Mesodermal cell (in vitro differentiated cells): ENCODE results near the gene PEX11G. TPM values are rescaled to one million over a fixed set of nuclear protein-coding genes. Genes with fewer than 3 reads are reported as not detected.

Source experiments
- H3K27ac ChIP-seq: 2 replicates; pipeline ENCODE4 v1.7.0; 2013; ENCODE audit warnings: mild to moderate bottlenecking, low read depth, low read length, moderate library complexity; ENCODE audit not compliant: severe bottlenecking
- H3K36me3 ChIP-seq: 2 replicates; pipeline ENCODE4 v1.7.1; 2013; ENCODE audit warnings: mild to moderate bottlenecking, low read length, moderate library complexity; ENCODE audit not compliant: control insufficient read depth, insufficient read depth
- H3K4me1 ChIP-seq: one replicate; pipeline ENCODE4 v1.7.1; 2013; ENCODE audit warnings: mild to moderate bottlenecking, low read length; ENCODE audit not compliant: insufficient read depth, control insufficient read depth, poor library complexity, severe bottlenecking
- H3K4me3 ChIP-seq: 2 replicates; pipeline ENCODE4 v1.7.0; 2013; ENCODE audit warnings: low read length, control low read depth, mild to moderate bottlenecking; ENCODE audit not compliant: insufficient read depth, poor library complexity, severe bottlenecking; ENCODE audit errors: extremely low read depth
- H3K9me3 ChIP-seq: 2 replicates; pipeline ENCODE4 v1.7.1; 2013; ENCODE audit warnings: mild to moderate bottlenecking, low read length, moderate library complexity; ENCODE audit not compliant: control insufficient read depth
- WGBS, 2 experiments: methylation state at CpG; one replicate each; pipeline ENCODE4 v1.1.5; 2013; ENCODE audit warnings: missing lambda C conversion rate in 2 of 2; ENCODE audit not compliant: insufficient coverage in 2 of 2; 5-methylcytosine and 5-hydroxymethylcytosine counted together
- polyA plus RNA-seq, 2 experiments: library from polyadenylated mRNA; stranded (reverse); fragments of 50-300 nt; gene quantifications; one replicate each; pipeline ENCODE4 v1.2.3, GENCODE V29; 2013

The PEX11G gene
- polyA plus RNA-seq (2013, experiment 1 of 2), result 1.1 TPM
- 1.4 TPM for polyA plus RNA-seq (2013, experiment 2 of 2)

DNA sequence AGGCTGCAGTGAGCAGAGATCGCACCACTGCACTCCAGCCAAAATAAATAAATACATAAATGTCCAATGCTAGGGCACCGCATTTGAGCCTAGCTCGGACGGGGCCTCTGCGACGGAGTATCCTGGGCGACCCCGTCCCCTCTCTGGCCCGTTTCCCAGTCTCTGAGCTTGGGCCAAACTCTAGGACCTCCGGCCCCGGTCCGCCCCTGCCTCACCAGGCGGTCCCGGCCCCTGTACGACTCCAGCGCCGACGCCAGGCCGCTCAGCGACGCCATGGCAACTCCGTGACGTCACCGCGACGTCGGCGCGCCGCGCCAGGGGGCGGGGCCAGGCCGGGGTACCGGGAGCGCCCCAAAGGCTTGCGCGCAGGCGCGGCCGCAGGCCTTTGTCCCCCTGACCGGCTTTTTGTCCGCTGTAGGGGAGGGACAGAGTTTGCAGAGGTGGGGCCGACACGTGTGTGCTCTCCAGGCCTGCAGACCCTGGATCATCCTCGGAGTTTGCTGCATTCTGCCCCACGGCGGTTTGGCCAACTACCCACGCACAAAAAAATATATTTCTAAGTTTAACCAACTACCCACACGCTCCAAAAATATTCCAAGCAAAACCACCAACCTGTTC lies at the start of gene PEX11G:
PEX11G (minus strand) TSS at position 300 of the 618 bp plus-strand sequence; CDS start at position 275, 25 bp downstream.
- WGBS, 2 experiments, result 8 to 13% methylated on average over 35 to 37 of the region's 49 CpGs
- Histone ChIP-seq H3K27ac (peak within 1 kb of the TSS; percentile 67), H3K4me1 (peaks cover 7% of the 10 kb centered on the region), H3K36me3 (no peaks in the 10 kb centered on the region), H3K4me3 (peak within 1 kb of the TSS; percentile 39), H3K9me3 (no peaks in the 10 kb centered on the region)

DNA sequence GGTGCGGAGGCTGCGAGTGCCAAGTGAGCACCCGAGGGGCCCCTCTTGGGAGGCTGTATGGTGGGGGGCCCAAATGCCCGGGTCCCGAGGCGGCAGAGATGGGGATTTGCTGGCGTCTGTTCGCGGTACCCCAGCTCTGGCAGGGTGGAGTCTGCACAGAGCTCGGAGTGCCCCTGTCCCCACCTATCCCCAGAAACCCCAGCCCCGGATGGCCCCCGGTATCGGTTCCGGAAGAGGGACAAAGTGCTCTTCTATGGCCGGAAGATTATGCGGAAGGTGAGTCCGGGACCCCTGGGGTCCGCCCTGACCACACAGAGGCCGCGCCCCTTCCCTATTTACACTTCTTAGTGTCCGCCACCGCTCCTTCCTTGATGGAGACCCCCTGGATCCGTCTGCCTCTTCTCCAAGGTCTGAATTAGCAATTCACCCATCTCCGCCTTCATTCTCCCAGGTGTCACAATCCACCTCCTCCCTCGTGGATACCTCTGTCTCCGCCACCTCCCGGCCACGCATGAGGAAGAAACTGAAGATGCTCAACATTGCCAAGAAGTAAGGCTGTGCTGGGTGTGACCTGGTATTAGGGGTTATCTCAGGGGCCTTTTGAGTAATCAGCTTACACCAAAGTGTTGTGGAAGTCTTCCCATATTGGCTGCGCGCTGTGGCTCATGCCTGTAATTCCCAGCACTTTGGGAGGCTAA lies 47.3 kb upstream of the PEX11G start:
- Histone ChIP-seq H3K9me3 (no peaks in the 10 kb centered on the region), H3K4me3 (peak overlapping the region; percentile 84), H3K4me1 (peaks cover 13% of the 10 kb centered on the region), H3K27ac (no peak overlapping the region), H3K36me3 (peaks cover 57% of the 10 kb centered on the region)
- 36 to 42% methylated on average over 20 to 25 of the region's 30 CpGs for WGBS, 2 experiments

DNA sequence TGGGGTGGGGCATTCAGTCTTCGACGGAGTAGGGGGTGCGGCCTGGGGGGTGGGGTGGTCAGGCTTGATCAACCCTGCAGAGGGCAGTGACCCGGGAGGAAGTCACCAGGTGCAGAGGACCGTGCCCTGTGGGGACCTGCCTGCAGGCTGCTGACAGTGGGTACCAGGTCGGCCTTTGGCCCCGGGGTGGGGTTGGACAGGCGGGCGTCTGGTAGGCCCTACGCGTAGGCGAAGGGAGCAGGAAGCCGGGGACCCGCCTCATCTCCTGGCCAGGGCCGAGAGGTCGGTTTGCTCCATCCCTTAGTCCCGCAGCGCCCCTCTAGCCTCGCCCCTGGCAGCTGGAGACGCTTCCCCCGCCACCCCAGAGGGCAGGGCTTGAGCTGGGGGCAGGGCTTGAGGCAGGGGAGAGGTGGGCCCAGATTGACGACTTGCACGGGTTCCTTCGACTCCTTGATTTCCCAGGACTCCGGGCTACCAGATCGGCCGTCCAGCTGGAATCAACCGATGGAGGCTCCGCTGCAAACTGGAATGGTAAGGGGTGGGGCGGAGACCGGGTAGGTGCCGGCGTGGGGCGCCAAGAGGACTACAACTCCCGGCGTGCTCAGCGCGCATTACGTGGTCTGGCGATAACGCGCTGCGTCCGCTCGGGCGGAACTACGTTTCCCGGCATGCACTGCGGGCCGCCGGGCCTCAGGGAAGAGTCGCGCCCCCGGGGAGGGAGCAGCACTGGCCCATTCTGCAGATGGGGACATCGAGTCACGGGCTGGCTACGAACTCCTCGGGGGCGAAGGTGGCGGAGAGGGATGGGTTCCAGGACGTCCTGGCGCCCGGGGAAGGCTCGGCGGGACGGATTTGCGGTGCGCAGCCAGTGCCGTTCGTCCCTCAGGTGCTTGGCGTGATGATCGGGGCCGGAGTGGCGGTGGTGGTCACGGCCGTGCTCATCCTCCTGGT lies 46.5 kb upstream of the PEX11G start, which contains the start of gene PNPLA6:
PNPLA6 (plus strand) TSS at position 671 of the 951 bp plus-strand sequence; CDS start at position 743, 72 bp downstream.
- WGBS, 2 experiments, result 1% methylated on average over 61 to 63 of the region's 76 CpGs
- H3K36me3 ChIP-seq, result peaks cover 53% of the 10 kb centered on the region

DNA sequence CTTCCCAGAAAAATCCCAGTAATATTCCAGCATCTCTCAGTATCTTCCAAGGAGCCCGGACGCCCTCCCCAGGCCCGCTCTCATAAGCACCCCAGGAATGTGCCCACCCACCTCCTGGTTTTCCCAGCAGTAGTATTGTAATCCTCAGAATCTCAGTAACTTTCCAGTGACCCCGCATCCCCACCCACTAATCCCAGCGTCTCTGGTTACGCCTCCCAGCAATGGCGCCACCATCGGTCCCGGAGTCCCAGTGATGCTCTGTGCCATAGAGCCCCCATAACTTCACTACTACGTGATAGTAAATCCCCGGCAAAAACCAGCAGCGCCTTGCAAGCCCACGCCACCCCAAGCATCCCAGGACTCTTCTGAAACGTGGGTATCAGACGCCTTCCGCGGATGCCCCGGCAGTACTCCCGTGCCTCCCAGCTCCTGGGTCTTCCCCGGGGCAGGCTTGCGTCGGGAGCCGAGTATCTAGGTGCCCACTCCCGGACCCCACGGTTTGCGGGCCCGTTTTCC lies 45.8 kb upstream of the PEX11G start:
- H3K9me3 ChIP-seq, result no peaks in the 10 kb centered on the region
- H3K4me3 ChIP-seq, result peak overlapping the region; percentile 84
- H3K27ac ChIP-seq, result peak overlapping the region; percentile 93
- peaks cover 7% of the 10 kb centered on the region for H3K4me1 ChIP-seq
- H3K36me3 ChIP-seq, result peaks cover 54% of the 10 kb centered on the region
- 0% methylated on average over 21 to 23 of the region's 27 CpGs for WGBS, 2 experiments

More for the DNA sequence above, 46.5 kb upstream of the PEX11G start, which contains the start of gene PNPLA6:
- H3K27ac ChIP-seq, result peak within 1 kb of the TSS; percentile 93
- H3K4me3 ChIP-seq, result peak within 1 kb of the TSS; percentile 84
- H3K4me1 ChIP-seq, result peaks cover 7% of the 10 kb centered on the region
- H3K9me3 ChIP-seq, result no peaks in the 10 kb centered on the region

DNA sequence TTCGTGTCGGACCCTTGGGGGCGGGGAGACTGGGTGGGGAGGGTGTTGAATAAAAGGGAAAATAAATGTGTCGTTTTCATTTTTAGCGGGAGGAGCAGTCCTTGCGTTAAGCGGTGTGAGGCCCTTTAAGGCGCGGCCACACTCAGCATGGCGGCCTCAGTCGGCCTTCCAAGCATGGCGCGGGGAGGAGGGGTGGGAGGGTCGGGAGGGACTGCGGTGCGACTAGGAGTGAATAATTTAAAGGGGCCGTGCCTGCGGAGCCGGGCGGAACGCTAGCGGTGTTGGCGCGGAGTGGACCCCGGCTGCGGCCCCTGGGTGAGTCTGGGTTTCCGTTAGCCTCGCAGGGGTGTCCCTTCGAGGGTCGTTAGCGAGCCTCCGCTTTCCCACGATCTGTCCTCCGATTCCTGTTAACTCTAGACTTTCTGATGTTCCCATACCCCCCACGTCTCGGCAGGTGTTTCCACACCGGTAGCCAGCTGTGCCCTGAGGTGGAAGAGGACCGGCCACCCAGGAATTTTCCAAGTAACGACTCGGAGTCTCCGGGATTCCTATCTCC lies 45.2 kb upstream of the PEX11G start:
- Histone ChIP-seq H3K27ac (peak overlapping the region; percentile 93), H3K9me3 (no peaks in the 10 kb centered on the region), H3K4me1 (peaks cover 7% of the 10 kb centered on the region), H3K4me3 (peak overlapping the region; percentile 84), H3K36me3 (peaks cover 55% of the 10 kb centered on the region)
- WGBS, 2 experiments, result 0% methylated on average over 35 to 37 of the region's 41 CpGs

DNA sequence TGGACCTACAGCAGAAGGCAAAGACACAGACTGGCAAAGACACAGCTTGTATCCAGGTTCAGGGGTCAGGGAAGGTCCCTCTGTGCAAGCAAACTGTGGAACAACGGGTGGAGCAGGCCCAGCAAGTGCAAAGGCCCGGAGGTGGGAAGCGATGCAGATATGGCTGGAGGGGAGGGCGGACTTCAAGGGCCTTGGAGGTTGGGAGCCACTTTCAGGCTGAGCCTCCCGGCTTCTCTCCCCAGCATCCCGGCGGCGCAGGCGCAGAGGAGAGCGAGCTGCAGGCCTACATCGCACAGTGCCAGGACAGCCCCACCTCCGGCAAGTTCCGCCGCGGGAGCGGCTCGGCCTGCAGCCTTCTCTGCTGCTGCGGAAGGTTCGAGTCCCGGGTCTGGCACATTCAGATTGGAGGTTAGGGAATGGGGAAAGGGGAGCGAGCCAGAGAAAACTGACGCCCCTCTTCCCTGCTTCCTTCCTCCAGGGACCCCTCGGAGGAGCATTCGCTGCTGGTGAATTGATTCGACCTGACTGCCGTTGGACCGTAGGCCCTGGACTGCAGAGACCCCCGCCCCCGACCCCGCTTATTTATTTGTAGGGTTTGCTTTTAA lies 44.5 kb upstream of the PEX11G start:
- H3K4me1 ChIP-seq, result peaks cover 7% of the 10 kb centered on the region
- peak overlapping the region; percentile 84 for H3K4me3 ChIP-seq
- peaks cover 53% of the 10 kb centered on the region for H3K36me3 ChIP-seq
- 79 to 82% methylated on average over 17 to 19 of the region's 30 CpGs for WGBS, 2 experiments
- no peaks in the 10 kb centered on the region for H3K9me3 ChIP-seq
- peak overlapping the region; percentile 93 for H3K27ac ChIP-seq

DNA sequence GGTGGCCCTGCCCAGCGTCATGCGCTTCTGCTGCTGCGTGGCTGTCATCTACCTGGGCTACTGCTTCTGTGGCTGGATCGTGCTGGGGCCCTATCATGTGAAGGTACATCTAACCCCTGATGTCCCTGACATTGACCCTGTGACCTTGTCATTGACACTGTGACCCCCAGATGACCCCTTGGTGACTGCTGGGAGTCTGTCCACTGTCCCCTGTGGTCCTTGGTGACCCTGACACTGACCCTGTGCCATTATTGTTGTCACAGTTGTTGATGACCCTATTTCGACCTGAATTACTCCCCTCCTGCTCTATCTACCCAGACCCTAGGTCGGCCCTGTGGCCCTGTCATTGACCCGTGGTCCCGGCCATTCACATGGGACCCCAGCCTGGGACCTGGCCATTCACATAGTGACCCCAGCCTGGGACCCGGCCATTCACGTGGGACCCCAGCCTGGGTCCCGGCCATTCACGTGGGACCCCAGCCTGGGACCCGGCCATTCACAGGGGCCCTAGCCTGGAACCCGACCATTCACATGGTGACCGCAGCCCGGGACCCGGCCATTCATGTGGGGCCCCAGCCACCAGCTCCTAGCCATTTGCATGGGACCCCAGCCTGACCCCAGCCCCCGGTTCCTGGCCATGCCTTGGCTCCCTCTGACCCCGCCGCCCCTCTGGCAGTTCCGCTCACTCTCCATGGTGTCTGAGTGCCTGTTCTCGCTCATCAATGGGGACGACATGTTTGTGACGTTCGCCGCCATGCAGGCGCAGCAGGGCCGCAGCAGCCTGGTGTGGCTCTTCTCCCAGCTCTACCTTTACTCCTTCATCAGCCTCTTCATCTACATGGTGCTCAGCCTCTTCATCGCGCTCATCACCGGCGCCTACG lies 41.0 kb upstream of the PEX11G start:
- Histone ChIP-seq H3K36me3 (peaks cover 59% of the 10 kb centered on the region), H3K4me1 (peaks cover 7% of the 10 kb centered on the region), H3K4me3 (no peak overlapping the region), H3K27ac (no peak overlapping the region), H3K9me3 (no peaks in the 10 kb centered on the region)
- 93 to 95% methylated on average over 30 to 33 of the region's 33 CpGs for WGBS, 2 experiments

DNA sequence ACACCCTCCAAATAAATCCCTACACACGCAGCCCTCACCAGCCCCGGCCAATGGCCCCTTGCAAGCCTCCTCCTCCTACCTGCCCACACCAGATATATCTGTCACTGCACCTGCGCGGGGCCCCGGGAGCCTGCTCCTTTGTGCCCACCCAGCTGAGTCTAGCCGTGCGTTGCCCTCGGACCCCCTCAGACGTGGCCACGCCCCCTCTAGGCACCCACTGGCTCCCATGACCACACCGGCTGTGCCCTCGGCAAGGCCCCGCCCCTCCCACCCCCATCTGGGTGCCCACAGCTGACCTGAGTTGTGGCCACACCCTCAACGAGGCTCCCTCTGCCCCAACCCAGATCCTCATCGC lies 40.4 kb upstream of the PEX11G start:
- H3K27ac ChIP-seq, result no peak overlapping the region
- H3K36me3 ChIP-seq, result peaks cover 63% of the 10 kb centered on the region
- H3K4me3 ChIP-seq, result no peak overlapping the region
- H3K9me3 ChIP-seq, result no peaks in the 10 kb centered on the region
- 86 to 88% methylated on average over 13 to 14 of the region's 15 CpGs for WGBS, 2 experiments
- peaks cover 7% of the 10 kb centered on the region for H3K4me1 ChIP-seq

DNA sequence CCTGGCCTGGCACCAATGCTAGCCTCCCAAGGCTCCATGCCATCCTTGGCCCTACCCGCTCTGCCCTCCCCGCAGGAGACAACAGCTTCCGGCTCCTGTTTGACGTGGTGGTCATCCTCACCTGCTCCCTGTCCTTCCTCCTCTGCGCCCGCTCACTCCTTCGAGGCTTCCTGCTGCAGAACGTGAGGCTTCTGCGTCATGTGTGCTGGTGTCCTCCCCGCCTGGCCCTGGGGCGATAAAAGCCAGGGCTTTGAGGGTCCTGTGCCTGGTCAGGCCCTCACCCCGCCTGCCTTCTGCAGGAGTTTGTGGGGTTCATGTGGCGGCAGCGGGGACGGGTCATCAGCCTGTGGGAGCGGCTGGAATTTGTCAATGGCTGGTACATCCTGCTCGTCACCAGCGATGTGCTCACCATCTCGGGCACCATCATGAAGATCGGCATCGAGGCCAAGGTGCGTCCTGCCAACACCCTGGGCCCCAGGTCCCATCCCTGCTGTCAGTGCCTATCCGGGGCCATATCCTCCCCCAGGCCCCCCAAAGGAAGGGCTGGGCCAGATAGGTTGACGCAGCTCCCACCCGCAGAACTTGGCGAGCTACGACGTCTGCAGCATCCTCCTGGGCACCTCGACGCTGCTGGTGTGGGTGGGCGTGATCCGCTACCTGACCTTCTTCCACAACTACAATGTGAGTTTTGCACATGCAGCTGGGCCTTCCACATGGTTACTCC lies 39.8 kb upstream of the PEX11G start:
- no peaks in the 10 kb centered on the region for H3K9me3 ChIP-seq
- peaks cover 8% of the 10 kb centered on the region for H3K4me1 ChIP-seq
- no peak overlapping the region for H3K27ac ChIP-seq
- no peak overlapping the region for H3K4me3 ChIP-seq
- WGBS, 2 experiments, result 94% methylated on average over 27 to 32 of the region's 32 CpGs
- H3K36me3 ChIP-seq, result peaks cover 63% of the 10 kb centered on the region
